ENCODE measurements around the gene CENPB. TPM values are rescaled to one million over a fixed set of nuclear protein-coding genes. Genes with fewer than 3 reads are reported as not detected.

The CENPB gene
- total and polyA plus RNA-seq, 4 donors = 4.5 to 32.4 (median 25.4) TPM

DNA sequence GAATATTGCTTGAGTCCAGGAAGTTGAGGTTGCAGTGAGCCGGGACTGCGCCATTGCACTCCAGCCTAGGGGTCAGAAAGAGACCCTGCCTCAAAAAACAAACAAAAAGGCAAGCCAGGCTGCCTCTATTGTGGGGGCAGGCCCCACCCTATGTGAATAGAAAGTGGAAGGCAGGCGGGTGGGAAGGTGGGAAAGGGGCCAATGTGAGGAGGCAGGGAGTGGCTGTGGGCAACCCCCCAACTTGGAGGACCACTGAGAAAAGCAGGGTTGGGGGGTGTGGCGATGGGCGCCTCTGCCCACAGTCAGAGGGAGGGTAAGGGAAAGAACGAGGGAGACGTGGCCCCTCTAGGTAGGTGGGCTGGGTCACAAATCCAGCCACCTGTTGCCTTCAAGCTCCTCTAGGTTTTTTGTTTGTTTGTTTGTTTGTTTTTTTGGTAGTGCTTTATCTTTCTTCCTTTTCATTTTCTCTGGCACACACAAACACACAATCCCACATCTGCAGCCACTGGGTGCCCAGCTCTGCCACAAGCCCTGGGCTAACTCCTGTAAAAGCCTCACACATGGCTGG, 28.5 kb upstream of the CENPB start:
- Histone ChIP-seq H3K4me1 (ENCODE audit: control insufficient read depth in 4 of 4, insufficient read depth in 4 of 4, low read length in 3 of 4) (peaks cover 5 to 30% (median 18%) of the 10 kb centered on the region in 4 donors), H3K27me3 (ENCODE audit: control insufficient read depth in 4 of 4, insufficient read depth in 4 of 4, low read length in 3 of 4) (no peaks in the 10 kb centered on the region)
- TF ChIP-seq RAD21 (IDR thresholded peaks at IDR 0.05) = no peak
- no peak for TF ChIP-seq ATF3 (IDR thresholded peaks at IDR 0.05)
- TF ChIP-seq, protein P1, sequence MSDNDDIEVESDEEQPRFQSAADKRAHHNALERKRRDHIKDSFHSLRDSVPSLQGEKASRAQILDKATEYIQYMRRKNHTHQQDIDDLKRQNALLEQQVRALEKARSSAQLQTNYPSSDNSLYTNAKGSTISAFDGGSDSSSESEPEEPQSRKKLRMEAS (IDR thresholded peaks at IDR 0.05) = no peak
- TF ChIP-seq EGR1 (IDR thresholded peaks at IDR 0.05; ENCODE audit: low read depth in 2 of 2) = no peak
- no peak for TF ChIP-seq YY1 (IDR thresholded peaks at IDR 0.05)
- TF ChIP-seq JUND (IDR thresholded peaks at IDR 0.05) = no peak
- no peak for TF ChIP-seq FOXA2 (IDR thresholded peaks at IDR 0.05)
- no peak for TF ChIP-seq GABPA (IDR thresholded peaks at IDR 0.05 in 1 of 2, conservative IDR thresholded peaks at IDR 0.05 in 1 of 2)
- no peak for TF ChIP-seq HNF4A (conservative IDR thresholded peaks at IDR 0.05)
- no peak for TF ChIP-seq RXRA (IDR thresholded peaks at IDR 0.05)
- no peak for TF ChIP-seq SP1 (IDR thresholded peaks at IDR 0.05)
- TF ChIP-seq HNF4G (IDR thresholded peaks at IDR 0.05) = no peak
- no peak for TF ChIP-seq TAF1 (conservative IDR thresholded peaks at IDR 0.05)
- TF ChIP-seq, protein P2, sequence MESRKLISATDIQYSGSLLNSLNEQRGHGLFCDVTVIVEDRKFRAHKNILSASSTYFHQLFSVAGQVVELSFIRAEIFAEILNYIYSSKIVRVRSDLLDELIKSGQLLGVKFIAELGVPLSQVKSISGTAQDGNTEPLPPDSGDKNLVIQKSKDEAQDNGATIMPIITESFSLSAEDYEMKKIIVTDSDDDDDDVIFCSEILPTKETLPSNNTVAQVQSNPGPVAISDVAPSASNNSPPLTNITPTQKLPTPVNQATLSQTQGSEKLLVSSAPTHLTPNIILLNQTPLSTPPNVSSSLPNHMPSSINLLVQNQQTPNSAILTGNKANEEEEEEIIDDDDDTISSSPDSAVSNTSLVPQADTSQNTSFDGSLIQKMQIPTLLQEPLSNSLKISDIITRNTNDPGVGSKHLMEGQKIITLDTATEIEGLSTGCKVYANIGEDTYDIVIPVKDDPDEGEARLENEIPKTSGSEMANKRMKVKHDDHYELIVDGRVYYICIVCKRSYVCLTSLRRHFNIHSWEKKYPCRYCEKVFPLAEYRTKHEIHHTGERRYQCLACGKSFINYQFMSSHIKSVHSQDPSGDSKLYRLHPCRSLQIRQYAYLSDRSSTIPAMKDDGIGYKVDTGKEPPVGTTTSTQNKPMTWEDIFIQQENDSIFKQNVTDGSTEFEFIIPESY (IDR thresholded peaks at IDR 0.05) = no peak
- TF ChIP-seq FOXA1 (IDR thresholded peaks at IDR 0.05) = no peak
- TF ChIP-seq, protein P3, sequence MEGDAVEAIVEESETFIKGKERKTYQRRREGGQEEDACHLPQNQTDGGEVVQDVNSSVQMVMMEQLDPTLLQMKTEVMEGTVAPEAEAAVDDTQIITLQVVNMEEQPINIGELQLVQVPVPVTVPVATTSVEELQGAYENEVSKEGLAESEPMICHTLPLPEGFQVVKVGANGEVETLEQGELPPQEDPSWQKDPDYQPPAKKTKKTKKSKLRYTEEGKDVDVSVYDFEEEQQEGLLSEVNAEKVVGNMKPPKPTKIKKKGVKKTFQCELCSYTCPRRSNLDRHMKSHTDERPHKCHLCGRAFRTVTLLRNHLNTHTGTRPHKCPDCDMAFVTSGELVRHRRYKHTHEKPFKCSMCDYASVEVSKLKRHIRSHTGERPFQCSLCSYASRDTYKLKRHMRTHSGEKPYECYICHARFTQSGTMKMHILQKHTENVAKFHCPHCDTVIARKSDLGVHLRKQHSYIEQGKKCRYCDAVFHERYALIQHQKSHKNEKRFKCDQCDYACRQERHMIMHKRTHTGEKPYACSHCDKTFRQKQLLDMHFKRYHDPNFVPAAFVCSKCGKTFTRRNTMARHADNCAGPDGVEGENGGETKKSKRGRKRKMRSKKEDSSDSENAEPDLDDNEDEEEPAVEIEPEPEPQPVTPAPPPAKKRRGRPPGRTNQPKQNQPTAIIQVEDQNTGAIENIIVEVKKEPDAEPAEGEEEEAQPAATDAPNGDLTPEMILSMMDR (IDR thresholded peaks at IDR 0.05; ENCODE audit: low read depth, low read length, missing input control) = no peak

DNA sequence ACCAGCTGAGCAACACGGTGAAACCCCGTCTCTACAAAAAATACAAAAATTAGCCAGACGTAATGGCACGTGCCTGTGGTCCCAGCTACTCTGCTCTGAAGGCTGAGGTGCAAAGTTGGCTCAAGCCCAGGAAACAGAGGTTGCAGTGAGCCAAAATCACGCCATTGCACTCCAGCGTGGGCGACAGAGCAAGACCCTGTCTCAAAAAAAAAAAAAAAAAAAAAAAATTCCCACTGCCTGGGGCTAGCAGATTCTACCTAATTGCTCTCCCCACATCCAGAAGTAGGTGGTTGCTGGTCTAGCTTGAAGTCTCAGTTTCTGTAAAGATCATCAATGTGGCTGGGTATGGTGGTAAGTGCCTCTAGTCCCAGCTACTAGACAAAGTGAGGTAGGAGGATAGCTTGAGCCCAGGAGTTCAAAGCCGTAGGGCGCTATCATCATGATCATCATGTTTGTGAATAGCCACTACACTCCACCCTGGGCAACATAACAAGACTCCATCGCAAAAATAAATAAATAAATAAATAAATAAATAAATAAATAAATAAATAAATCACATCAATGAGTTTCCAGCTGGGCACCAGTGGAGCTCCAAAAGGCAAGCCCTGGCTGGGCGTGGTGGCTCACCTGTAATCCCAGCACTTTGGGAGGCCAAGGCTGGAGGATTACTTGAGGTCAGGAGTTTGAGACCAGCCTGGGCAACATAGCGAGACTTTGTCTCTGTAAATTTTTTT, 27.5 kb upstream of the CENPB start:
- no peak overlapping the region for H3K27ac ChIP-seq (ENCODE audit: low read depth in 1 of 2, low read length in 2 of 2)
- no peak overlapping the region for H3K9ac ChIP-seq (ENCODE audit: low read depth in 1 of 2, low read length in 2 of 2)
- WGBS = 85% methylated on average over 12 of the region's 12 CpGs
- H3K9me3 ChIP-seq (ENCODE audit: control insufficient read depth in 4 of 4, low read length in 3 of 4) = no peaks in the 10 kb centered on the region
- H3K36me3 ChIP-seq (ENCODE audit: control insufficient read depth in 4 of 4, insufficient read depth in 3 of 4, low read depth in 1 of 4, low read length in 3 of 4) = no peaks in the 10 kb centered on the region
- peaks cover 5 to 23% (median 14%) of the 10 kb centered on the region in 4 donors for H3K4me1 ChIP-seq (ENCODE audit: control insufficient read depth in 4 of 4, insufficient read depth in 4 of 4, low read length in 3 of 4)
- H3K4me3 ChIP-seq (ENCODE audit: low read depth in 1 of 3, low read length in 3 of 3) = no peak overlapping the region
- no peak for DNase-seq (ENCODE audit: low spot score)
- no peaks in the 10 kb centered on the region for H3K27me3 ChIP-seq (ENCODE audit: control insufficient read depth in 4 of 4, insufficient read depth in 4 of 4, low read length in 3 of 4)
- TF ChIP-seq NR2F2 (IDR thresholded peaks at IDR 0.05) (no peak), HNF4A (conservative IDR thresholded peaks at IDR 0.05) (no peak), GABPA (IDR thresholded peaks at IDR 0.05 in 1 of 2, conservative IDR thresholded peaks at IDR 0.05 in 1 of 2) (no peak), HNF4G (IDR thresholded peaks at IDR 0.05) (no peak), SP1 (IDR thresholded peaks at IDR 0.05) (no peak), REST (IDR thresholded peaks at IDR 0.05) (no peak), YY1 (IDR thresholded peaks at IDR 0.05) (no peak), JUND (IDR thresholded peaks at IDR 0.05) (no peak)

More for the DNA sequence above, 28.5 kb upstream of the CENPB start:
- whole genome bisulfite sequencing = 83% methylated on average over 7 of the region's 7 CpGs
- no peak overlapping the region for H3K9ac ChIP-seq (ENCODE audit: low read depth in 1 of 2, low read length in 2 of 2)
- DNase-seq (ENCODE audit: low spot score) = no peak
- no peak overlapping the region for H3K27ac ChIP-seq (ENCODE audit: low read depth in 1 of 2, low read length in 2 of 2)
- H3K36me3 ChIP-seq (ENCODE audit: control insufficient read depth in 4 of 4, insufficient read depth in 3 of 4, low read depth in 1 of 4, low read length in 3 of 4) = no peaks in the 10 kb centered on the region
- no peak overlapping the region for H3K4me3 ChIP-seq (ENCODE audit: low read depth in 1 of 3, low read length in 3 of 3)
- H3K9me3 ChIP-seq (ENCODE audit: control insufficient read depth in 4 of 4, low read length in 3 of 4) = no peaks in the 10 kb centered on the region

Data from liver (tissue), 9 donors.